C4-2B (cell line): Measurements from ENCODE around the gene SORCS2.

Experiments used
- H3K27ac ChIP-seq: fragments of 450-650 bp; 2 replicates; pipeline ENCODE4 v1.5.1; 2017
- CTCF ChIP-seq: fragments of 450-650 bp; conservative IDR thresholded peaks from 2 replicates; pipeline ENCODE4 v1.5.1; 2017; ENCODE audit warnings: mild to moderate bottlenecking
- ZFX ChIP-seq: fragments of 450-650 bp; IDR thresholded peaks from 2 replicates; pipeline ENCODE4 v1.6.1; 2017

The SORCS2 gene

DNA sequence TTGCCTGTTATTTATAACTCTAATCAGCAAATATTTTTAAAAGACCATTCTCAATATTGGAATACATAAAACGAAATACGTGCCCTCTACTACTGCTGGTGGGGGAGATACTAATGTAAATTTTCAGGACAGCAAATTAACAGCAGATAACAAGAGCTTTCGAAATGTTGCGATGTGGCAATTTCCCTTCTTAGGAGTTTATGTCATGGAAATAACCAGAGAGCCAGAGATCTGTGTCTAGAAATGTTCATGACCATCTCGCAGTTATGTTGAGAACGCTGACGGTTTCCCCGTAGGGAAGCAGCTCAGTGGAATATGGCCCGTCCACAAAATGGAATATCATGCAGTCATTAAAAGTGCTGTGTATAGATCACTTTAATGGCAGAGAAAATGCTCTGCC is 480.8 kb downstream of the SORCS2 start:
- no peak overlapping the region for H3K27ac ChIP-seq
- TF ChIP-seq CTCF (no peak), ZFX (no peak)

DNA sequence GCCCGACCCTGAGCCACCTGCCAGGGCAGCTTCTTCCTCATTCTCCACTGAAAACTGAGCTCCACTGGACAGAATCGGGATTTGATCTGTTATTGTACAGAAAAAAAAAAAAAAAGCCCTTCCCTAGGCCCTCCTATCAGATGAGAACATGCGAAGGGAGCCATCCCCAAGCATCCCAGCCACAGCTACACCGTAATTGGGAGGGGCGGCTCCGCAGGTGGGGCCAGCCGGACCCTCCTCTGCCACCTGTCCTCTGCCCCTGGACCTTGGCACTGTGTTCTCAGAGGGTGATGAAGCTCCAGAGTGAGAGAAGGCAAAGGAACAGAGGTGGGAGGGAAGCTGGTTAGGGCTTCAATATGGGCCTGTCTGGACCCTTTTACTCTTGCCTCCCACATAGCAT is 482.4 kb downstream of the SORCS2 start:
- TF ChIP-seq ZFX (no peak), CTCF (no peak)

GRCh38 chr4:7675136-7675535 is 482.8 kb downstream of the SORCS2 start:
- no peak for TF ChIP-seq ZFX
- no peak for TF ChIP-seq CTCF
- H3K27ac ChIP-seq, result no peak overlapping the region

More for the DNA sequence above, 482.4 kb downstream of the SORCS2 start:
- H3K27ac ChIP-seq, result no peak overlapping the region

GRCh38 chr4:7675612-7676320 is 483.4 kb downstream of the SORCS2 start:
- no peak for TF ChIP-seq ZFX
- no peak for TF ChIP-seq CTCF
- no peak overlapping the region for H3K27ac ChIP-seq

- TF ChIP-seq CTCF (no peak), ZFX (no peak)
- H3K27ac ChIP-seq, result no peak overlapping the region
Measured at GRCh38 chr4:7676398-7676922, 484.1 kb downstream of the SORCS2 start.

DNA sequence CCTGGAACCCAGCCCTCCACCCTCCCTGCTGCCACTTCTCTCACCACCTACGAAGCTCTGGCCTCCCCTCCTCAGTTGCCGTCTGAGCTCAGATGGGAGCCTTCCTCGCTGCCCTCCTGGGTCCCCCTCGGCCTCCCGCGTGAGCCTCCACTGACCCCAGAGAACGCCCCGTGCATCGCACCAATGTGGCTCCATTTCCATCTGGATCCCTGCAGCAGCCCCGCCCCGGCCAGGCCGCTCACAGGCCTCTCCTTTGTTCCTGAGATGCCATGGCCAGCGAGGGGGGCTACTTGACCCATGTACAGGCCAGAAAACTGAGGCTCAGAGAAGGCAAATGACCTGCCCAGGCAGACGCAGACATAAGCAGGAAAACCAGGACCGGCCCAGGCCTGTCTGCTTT is 484.7 kb downstream of the SORCS2 start:
- no peak overlapping the region for H3K27ac ChIP-seq

More for the DNA sequence above, 484.7 kb downstream of the SORCS2 start:
- TF ChIP-seq ZFX (no peak), CTCF (no peak)
